Adipocyte (in vitro differentiated cells): ENCODE data around the gene C5orf22.
"Not testable (repeated sequence)": the region's sequence is repeated elsewhere in the genome, so short reads cannot be mapped to it uniquely, and the experiment has no call there.

Experiments used
- DNase-seq: peaks from one replicate; pipeline ENCODE4 v3.0.0-alpha.2; 2015; ENCODE audit warnings: low read depth
- H3K27me3 ChIP-seq: replicated peaks from 2 replicates; pipeline ENCODE4 v1.7.0; 2013; ENCODE audit warnings: mild to moderate bottlenecking, low read length, moderate library complexity; ENCODE audit not compliant: control insufficient read depth, insufficient read depth
- H3K36me3 ChIP-seq: 2 replicates; pipeline ENCODE4 v1.7.0; 2013; ENCODE audit warnings: low read length, mild to moderate bottlenecking, moderate library complexity; ENCODE audit not compliant: control insufficient read depth, insufficient read depth, severe bottlenecking
- H3K4me1 ChIP-seq: 2 replicates; pipeline ENCODE4 v1.7.0; 2013; ENCODE audit warnings: mild to moderate bottlenecking, low read length, moderate library complexity; ENCODE audit not compliant: control insufficient read depth, insufficient read depth
- H3K4me3 ChIP-seq: 2 replicates; pipeline ENCODE4 v1.7.0; 2013; ENCODE audit warnings: mild to moderate bottlenecking, low read length, moderate library complexity
- H3K9ac ChIP-seq: 2 replicates; pipeline ENCODE4 v1.7.0; 2013; ENCODE audit warnings: mild to moderate bottlenecking, low read length, moderate library complexity
- H3K9me3 ChIP-seq: 2 replicates; pipeline ENCODE4 v1.7.0; 2013; ENCODE audit warnings: mild to moderate bottlenecking, low read length, moderate library complexity; ENCODE audit not compliant: control insufficient read depth

C5orf22 gene

GRCh38 chr5:31511305-31511704 is 20.8 kb upstream of the C5orf22 start:
- no peaks in the 10 kb centered on the region for H3K9me3 ChIP-seq
- H3K27me3 ChIP-seq, result no peaks in the 10 kb centered on the region
- H3K9ac ChIP-seq, result no peak overlapping the region
- no peaks in the 10 kb centered on the region for H3K4me1 ChIP-seq
- DNase-seq, result no peak
- H3K36me3 ChIP-seq, result peaks cover 74% of the 10 kb centered on the region
- no peak overlapping the region for H3K4me3 ChIP-seq

- Histone ChIP-seq H3K36me3 (peaks cover 69% of the 10 kb centered on the region), H3K27me3 (no peaks in the 10 kb centered on the region), H3K4me3 (no peak overlapping the region), H3K9me3 (no peaks in the 10 kb centered on the region), H3K4me1 (no peaks in the 10 kb centered on the region), H3K9ac (no peak overlapping the region)
- no peak for DNase-seq
Measured at GRCh38 chr5:31516802-31517201, 15.3 kb upstream of the C5orf22 start.

- no peak overlapping the region for H3K9ac ChIP-seq
- peaks cover 79% of the 10 kb centered on the region for H3K36me3 ChIP-seq
- DNase-seq, result no peak
- no peaks in the 10 kb centered on the region for H3K27me3 ChIP-seq
- H3K9me3 ChIP-seq, result peaks cover 4% of the 10 kb centered on the region
- no peaks in the 10 kb centered on the region for H3K4me1 ChIP-seq
- H3K4me3 ChIP-seq, result no peak overlapping the region
Measured at GRCh38 chr5:31523041-31523440, 9.1 kb upstream of the C5orf22 start.

- Histone ChIP-seq H3K27me3 (no peaks in the 10 kb centered on the region), H3K9ac (peak overlapping the region; percentile 90), H3K36me3 (peaks cover 53% of the 10 kb centered on the region), H3K4me3 (peak overlapping the region; percentile 94), H3K4me1 (peaks cover 24% of the 10 kb centered on the region), H3K9me3 (no peaks in the 10 kb centered on the region)
- DNase-seq, result peak; percentile 10
Measured at GRCh38 chr5:31530541-31531265, 1.4 kb upstream of the C5orf22 start.

DNA sequence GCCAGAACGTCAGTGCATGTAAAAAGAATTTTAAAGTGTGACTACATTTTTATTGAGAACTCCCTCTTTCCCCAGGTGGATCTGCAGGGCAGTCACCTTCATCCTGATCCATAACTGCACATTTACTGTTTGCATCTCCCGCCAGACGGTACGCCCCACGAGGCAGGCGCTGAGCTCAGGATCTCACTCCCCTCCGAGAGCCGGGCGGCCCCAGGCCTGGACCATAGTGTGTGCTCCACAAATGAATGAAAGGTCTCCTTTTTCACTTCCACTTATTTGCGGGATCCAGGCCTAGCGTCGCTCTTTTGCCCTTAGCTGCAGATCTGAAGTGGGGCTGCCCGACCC is 586 bp upstream of the C5orf22 start:
- peaks cover 24% of the 10 kb centered on the region for H3K4me1 ChIP-seq
- H3K4me3 ChIP-seq, result peak overlapping the region; percentile 94
- peak; percentile 63 for DNase-seq
- peaks cover 53% of the 10 kb centered on the region for H3K36me3 ChIP-seq
- no peaks in the 10 kb centered on the region for H3K27me3 ChIP-seq
- H3K9ac ChIP-seq, result peak overlapping the region; percentile 90
- H3K9me3 ChIP-seq, result no peaks in the 10 kb centered on the region

DNA sequence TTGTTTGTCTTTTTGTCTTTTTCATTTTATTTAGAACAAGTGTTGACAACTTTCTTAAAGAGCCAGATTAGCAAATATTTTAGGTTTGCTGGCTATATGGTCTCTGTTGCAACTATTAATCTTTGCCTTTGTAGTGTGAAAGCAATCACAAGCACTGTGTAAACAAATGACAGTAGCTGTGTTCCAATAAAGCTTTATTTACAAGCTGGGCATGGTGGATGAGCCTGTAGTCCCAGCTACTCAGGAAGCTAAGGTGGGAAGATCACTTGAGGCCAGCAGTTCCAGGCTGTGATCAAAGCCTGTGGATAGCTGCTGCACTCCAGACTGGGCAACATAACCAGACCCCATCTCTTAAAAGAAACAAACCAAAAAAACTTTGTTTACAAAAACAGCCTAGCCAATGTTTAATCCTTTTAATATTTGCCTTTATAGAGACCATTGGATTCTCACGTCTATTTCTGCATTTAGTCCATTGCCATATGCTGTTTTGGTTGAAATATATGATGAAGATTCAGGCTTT is 2.5 kb downstream of the C5orf22 start:
- Histone ChIP-seq H3K36me3 (peaks cover 58% of the 10 kb centered on the region), H3K27me3 (no peaks in the 10 kb centered on the region), H3K4me3 (no peak overlapping the region), H3K4me1 (peaks cover 30% of the 10 kb centered on the region), H3K9me3 (no peaks in the 10 kb centered on the region), H3K9ac (no peak overlapping the region)
- DNase-seq, result no peak

- H3K4me3 ChIP-seq, result no peak overlapping the region
- H3K9ac ChIP-seq, result no peak overlapping the region
- no peak for DNase-seq
- H3K9me3 ChIP-seq, result no peaks in the 10 kb centered on the region
- peaks cover 81% of the 10 kb centered on the region for H3K36me3 ChIP-seq
- no peaks in the 10 kb centered on the region for H3K27me3 ChIP-seq
- H3K4me1 ChIP-seq, result peaks cover 17% of the 10 kb centered on the region
Measured at GRCh38 chr5:31536873-31537272, 4.8 kb downstream of the C5orf22 start.

DNA sequence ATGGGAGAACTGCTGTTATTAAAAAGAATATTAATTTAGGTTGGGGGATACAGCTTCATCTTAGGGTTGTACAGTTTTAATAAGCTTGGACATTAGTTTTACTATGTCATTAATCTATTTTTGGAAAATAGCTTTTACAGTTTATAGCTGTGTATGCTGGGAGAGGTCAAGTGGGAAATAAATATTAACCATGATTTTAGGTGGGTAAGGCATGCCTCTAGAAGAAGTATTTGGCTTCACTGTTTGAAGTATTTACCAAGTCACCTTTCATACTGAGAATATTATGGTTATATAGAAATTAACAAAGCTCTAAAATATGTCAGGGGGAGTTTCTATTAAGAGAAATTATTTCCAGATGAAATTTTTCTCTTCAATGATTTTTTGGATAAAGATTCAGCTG is 5.2 kb downstream of the C5orf22 start:
- Histone ChIP-seq H3K9me3 (no peaks in the 10 kb centered on the region), H3K27me3 (no peaks in the 10 kb centered on the region), H3K4me1 (peaks cover 17% of the 10 kb centered on the region), H3K9ac (no peak overlapping the region), H3K36me3 (peaks cover 85% of the 10 kb centered on the region), H3K4me3 (no peak overlapping the region)
- no peak for DNase-seq

GRCh38 chr5:31537851-31538250 is 5.8 kb downstream of the C5orf22 start:
- H3K27me3 ChIP-seq, result no peaks in the 10 kb centered on the region
- no peak overlapping the region for H3K9ac ChIP-seq
- peak; percentile 56 for DNase-seq
- H3K9me3 ChIP-seq, result no peaks in the 10 kb centered on the region
- H3K4me3 ChIP-seq, result no peak overlapping the region
- H3K4me1 ChIP-seq, result peaks cover 17% of the 10 kb centered on the region
- H3K36me3 ChIP-seq, result peaks cover 90% of the 10 kb centered on the region

- DNase-seq, H3K9ac ChIP-seq, H3K9me3 ChIP-seq, H3K4me1 ChIP-seq, H3K4me3 ChIP-seq, H3K27me3 ChIP-seq: not testable (repeated sequence)
- H3K36me3 ChIP-seq, result peaks cover 81% of the 10 kb centered on the region
Measured at GRCh38 chr5:31549114-31549513, 17.0 kb downstream of the C5orf22 start.

- Histone ChIP-seq H3K4me1 (no peaks in the 10 kb centered on the region), H3K9ac (no peak overlapping the region), H3K9me3 (no peaks in the 10 kb centered on the region), H3K4me3 (no peak overlapping the region), H3K36me3 (peaks cover 77% of the 10 kb centered on the region), H3K27me3 (no peaks in the 10 kb centered on the region)
- DNase-seq, result no peak
Measured at GRCh38 chr5:31551878-31552277, 19.8 kb downstream of the C5orf22 start.

GRCh38 chr5:31553863-31554262 is 21.8 kb downstream of the C5orf22 start:
- H3K9me3 ChIP-seq, result no peaks in the 10 kb centered on the region
- H3K4me1 ChIP-seq, result no peaks in the 10 kb centered on the region
- no peak overlapping the region for H3K9ac ChIP-seq
- DNase-seq, result no peak
- peaks cover 58% of the 10 kb centered on the region for H3K36me3 ChIP-seq
- H3K4me3 ChIP-seq, result no peak overlapping the region
- H3K27me3 ChIP-seq, result no peaks in the 10 kb centered on the region
